T-helper 1 cell (primary cell): ENCODE measurements around the gene RGCC.
A peak's percentile ranks its signal among the peaks of the same experiment; 100 is the strongest.
"Not testable (repeated sequence)": the region's sequence is repeated elsewhere in the genome, so short reads cannot be mapped to it uniquely, and the experiment has no call there.

Source experiments
- DNase-seq, 5 donors: peaks; one replicate each; pipeline ENCODE4 v3.0.0-alpha.2; 2012 to 2020
- total RNA-seq, 4 donors: gene quantifications; one replicate each; lab custom pipeline; 2026; lab: John Stamatoyannopoulos, UW

Gene RGCC, protein sequence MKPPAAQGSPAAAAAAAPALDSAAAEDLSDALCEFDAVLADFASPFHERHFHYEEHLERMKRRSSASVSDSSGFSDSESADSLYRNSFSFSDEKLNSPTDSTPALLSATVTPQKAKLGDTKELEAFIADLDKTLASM
- total RNA-seq, result 333 to 1,269 (median 616) reads per million in 4 donors

DNA sequence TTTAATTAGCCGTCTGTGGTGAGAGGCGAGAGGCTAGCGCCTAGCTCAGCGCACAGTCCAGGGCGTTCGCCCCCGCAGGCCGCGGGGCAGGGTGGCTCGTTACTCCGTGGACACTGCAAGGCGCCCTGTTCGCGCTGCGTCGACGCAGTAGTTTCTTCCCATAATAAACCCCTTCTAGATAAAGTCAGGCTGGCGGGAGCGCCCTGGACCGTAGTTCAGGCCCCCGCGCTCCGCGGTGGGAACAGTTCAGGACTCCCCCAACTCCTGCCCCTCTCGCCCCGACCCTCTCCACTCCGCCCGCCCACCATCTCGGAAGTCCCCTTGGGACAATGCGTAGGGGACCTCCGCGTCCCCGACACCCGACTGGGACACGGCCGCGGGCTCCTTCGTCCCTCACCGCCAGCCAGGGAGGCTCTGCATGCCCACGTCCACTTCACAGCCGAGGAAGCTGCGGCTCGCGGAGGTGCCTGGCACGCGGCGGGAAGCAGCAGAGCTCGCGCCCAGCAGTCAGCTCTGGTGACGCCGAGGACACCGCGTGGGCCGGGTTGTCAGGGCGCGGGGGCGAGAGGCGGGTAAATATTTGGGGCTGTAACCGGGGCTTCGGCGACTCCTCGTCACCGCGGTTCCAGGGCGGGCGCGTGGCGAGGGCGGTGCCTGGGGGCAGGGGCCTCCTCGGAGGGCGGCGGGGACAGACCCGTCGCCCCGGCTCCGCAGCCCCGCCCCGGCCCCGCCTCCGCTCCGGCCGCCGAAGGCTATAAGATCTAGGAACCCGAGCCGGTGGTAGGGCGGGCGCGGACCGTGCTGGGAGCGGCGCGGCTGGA, at the start of gene RGCC:
Gene RGCC, plus strand, starts transcription at position 783 of the 821 bp plus-strand sequence. CDS start 158 bp downstream, outside the sequence.
- peak; percentile 74 to 97 (median 92) for DNase-seq

DNA sequence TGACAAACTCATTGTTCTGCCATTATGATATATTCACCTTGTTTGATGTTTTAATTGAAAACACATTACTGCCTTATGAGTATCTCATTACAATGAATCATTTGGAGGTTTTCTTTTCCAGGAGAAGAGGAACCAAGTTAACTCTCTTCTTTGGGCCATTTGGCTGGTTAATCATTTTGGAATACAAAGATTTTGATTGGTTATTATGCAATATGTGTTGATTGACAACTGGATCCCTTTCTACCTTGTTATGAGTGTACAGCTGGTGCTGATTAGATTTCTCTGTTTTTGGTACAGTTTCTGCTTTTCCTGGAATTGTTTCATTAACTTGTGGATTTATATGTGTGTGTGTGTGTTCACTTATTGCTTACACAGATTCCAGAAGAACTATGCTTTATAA, 49.2 kb upstream of the RGCC start:
- no peak for DNase-seq

DNA sequence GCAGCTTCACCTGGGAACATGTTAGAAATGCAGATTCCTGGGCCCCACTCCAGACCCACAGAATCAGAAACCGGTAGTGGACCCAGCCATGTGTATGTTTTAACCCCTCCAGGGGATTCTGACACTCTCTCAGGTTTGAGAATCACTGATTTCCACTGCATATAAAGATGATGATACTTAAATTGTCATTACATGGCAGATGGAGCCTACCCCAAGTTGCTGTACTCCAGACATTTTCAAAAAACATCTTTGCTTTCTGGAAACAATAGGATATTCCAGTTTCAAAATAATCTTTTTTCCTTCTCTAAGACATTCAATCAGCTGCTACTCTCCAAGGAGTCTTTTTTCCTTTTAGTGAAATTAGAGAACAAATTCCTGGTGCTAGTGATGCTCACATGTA, 48.6 kb upstream of the RGCC start:
- no peak for DNase-seq

DNA sequence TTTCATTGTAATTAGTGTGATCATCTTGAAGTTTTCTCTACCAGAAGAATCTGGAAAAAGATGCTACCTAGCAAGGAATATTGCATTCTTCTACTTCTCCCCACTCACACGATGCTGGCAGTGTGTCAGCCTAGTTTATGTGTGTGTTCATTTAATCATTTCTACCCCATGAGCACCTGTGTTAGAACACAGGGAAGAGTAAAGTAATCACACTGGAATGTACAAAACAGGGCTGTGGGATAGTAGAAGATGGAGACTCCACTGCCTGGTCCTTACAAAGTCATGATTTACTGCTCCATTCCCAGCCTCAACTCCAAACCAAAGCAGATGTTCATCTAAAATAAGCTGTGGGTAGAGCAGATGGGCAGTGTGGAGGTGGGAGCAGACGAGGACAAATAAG, 47.7 kb upstream of the RGCC start:
- no peak for DNase-seq

DNA sequence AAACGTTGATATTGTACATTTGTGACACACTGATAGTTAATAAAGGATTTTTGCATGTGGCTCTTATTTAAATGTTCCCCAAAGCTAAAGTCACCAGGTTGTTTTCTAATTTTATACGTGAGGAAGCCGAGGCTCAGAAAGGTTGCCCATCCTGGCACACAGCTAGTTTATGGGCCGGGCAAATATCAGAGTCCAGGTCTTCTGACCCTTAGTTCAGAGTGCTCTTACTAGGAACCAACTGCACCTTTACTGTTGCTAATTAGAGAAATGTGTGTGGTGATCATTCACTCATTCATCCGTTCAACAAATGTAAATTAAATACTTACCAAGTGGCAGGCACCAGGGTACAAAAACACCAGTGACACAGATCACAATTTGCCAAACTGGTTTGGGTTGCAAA, 46.3 kb upstream of the RGCC start:
- DNase-seq, result no peak

DNA sequence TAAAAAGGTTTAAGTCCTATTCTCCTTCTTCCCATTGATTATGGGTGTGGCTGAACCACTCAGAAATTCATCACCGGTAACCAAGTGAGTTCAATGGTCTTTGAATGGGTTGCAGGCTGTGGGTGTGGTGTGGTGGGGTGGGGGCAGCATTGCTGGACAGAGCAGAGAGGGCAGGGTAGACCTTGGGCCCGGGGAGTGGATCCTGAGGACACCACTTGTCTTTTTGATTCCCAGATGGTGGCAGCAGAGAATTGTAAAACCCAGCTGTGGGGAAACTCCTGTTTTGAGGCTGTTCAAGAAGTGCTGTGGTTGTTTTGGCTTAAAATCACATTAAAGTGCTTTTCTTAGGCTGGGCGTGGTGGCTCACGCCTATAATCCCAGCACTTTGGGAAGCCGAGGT, 45.8 kb upstream of the RGCC start:
- DNase-seq, result peak in 2 of 5 donors; percentile 7 to 27

DNA sequence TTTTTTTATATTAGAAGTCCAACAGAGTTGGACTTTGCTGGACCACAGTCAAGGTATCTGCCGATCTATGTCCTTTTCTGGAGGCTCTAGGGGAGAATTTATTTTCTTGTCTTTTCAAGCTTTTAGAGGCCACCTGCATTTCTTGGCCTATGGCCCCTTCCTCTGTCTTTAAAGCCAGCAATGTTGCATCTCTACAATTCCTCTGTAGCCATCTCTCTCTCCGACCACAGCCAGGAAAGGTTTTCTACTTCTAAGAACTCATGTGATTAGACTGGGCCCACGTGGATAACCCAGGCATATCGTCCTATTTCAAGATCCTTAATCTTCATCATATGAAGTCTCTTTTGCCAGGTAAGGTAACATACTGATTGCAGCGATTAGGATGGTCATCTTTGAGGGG, 43.5 kb upstream of the RGCC start:
- DNase-seq, result no peak

DNA sequence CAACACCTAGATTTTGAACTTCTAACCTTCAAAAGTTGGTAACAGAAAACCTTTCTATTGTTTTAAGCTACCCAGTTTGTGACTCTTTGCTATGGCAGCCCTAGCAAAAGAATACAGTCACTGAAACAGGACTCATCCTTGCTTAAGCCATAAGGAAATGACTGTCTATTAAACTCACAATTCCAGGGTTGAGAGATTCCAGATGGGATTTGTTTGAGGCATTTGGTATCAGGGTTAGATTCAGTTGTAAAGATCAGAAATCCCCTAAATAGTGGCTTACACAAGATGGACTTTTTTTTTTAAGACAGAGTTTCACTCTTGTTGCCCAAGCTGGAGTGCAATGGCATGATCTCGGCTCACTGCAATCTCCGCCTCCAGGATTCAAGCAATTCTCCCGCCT, 41.1 kb upstream of the RGCC start:
- no peak for DNase-seq

DNA sequence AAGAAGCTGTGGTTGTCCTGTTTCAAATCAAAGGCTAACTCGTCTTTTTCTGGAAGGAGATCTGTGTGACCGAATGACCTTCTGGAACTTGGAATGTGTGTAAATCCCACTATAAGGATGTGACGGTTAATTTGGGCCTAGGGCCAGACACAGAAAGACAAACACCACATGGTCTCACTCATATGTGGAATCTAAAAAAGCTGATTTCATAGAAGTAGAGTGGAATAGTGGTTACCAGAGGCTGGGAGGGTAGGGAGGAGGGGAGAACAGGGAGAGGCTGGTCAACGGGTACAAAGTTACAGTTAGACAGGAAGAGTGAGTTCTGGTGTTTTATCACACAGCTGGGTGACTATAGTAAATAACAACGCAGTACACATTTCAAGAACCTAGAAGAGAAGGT, 39.3 kb upstream of the RGCC start:
- DNase-seq, result no peak

DNA sequence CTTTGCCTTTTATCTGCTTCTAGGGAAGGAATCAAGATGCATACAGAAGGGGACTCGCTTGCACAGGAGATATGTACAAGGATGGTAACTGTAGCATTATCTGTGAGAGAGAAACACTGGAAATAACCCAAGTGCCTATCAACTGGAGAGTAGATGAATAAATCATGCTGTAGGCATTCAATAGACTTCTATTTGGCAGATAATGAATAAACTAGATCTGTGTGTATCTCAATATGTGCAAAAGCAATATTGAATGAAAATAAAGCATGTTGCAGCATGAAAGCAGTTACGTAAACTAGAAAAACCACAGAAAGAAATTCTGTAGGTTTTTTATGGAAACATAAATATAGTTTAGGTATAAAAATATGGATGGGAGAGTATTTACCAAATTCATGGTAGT, 38.6 kb upstream of the RGCC start:
- DNase-seq, result no peak

DNA sequence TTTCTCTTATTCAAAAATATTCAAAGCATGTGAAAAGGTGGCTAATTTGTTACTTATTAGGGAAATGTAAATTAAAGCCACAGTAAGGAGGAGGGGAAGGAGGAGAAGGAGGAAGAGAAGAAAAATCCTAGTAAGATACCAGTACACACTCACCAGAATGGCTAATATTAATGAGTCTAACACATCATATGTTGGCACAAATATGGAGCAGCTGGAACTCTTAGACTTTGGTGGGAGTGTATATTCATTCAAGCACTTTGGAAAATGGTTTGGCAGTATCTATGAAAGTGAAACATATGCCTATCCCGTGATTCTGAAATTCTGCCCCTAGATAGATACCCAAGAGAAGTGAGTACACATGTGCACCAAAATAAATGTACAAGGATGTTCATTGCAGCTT, 38.1 kb upstream of the RGCC start:
- DNase-seq, result no peak

DNA sequence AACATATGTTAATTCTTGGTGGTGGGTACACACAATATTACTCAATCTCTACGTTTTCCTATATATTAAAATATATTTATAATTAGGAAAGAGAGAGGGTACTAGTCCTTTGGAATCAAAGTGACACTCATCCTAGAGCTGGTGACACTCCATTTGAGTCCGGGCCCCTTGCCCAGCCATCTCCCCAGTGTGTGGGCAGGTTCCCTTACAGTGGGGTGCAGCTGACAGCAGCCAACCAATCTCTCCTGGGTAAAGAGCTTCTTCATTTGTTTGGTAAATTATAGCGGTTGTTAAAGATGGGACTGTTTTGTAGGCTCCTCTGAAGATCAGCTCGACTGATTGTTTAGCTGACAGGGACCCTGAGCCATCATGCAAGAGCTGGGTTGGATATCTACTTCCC, 37.2 kb upstream of the RGCC start:
- DNase-seq, result no peak

DNA sequence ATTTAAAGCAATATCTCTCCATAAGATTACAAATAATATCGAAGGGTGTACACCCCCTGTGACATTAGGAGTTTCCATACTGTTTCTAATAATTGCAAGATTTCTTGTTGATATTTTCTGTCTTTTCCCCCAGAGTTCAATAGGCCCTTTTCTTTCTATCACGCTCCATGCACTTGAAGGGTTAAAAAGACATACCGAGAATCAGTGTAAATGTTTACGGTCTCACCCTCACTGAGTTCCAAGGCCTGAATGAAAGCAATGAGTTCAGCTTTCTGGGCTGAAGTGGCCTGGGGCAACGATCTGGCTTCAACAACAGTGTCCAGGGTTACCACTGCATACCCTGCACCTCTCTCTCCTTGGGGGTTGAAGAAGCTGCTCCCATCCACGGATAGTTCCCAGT, 36.0 kb upstream of the RGCC start:
- not testable (repeated sequence) for DNase-seq

DNA sequence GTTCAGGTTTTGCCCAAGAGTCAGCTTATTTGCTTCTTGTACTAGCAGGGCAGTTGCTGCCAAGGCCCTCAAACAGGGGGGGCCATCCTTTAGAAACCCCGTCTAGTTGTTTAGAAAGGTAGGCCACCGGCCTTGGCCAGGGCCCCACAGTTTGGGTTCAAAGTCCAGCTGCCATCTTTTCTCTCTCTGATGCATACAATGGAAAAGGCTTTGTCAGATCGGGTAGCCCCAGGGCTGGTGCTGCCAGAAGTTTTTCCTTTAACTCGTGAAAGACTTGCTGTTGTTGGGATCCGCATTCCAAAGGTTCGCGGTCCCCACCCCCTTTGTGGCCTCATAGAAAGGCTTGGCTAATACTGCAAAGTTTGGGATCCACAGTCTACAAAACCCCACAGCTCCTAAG, 35.4 kb upstream of the RGCC start:
- not testable (repeated sequence) for DNase-seq

DNA sequence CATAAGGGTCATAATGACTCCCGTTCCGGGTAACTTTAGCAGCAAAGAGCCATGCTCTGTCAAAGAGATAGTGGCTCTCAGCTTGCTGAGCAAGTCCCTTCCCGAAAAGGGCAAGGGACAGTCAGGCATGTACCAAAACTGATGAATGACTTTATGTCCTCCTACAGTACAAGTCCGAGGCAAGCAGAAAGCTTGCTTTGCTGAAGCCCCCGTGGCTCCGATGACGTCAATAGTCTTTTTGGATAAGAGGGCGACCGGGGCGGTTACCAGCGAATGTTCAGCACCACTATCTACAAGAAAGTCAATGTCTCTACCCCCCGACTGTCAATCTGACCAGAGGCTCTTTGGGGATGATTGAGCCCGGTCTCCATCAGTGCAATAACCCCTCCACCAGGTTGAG, 34.1 kb upstream of the RGCC start:
- not testable (repeated sequence) for DNase-seq

DNA sequence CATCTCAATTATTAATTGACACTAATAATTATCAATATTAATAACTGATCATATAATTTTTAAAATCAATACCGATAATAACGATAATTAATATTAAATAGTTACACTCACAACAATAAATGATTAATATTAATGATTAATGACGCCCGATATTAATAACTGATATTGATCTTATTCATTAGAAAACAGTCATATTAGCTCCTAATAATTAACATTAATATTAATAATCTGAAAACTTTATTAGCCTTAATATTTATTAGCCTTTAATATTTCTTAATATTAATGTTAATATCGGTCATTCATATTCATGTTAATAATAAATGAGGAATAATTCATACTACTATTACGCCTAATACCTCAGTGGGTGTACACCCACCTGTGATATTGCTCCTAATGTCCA, 32.7 kb upstream of the RGCC start:
- not testable (repeated sequence) for DNase-seq

DNA sequence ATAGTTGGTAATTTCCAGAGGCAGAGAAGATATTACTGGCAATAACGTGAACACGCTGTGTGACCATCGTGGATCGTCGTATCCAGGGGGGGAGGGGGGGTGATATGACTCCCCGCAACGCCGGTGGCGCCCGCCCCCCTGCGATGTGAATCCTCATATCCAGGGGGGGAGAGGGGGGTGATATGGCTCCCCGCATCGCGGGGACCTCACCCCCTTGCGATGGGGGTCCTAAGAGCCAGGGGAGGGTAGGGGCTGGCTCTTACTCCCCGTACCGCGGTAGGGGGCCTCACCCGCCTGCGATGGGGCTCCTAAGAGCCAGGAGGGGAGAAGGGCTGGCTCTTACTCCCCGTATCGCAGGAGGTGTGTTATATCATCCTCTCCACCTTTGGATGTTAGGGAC, 31.3 kb upstream of the RGCC start:
- DNase-seq, result peak in 1 of 5 donors; percentile 26

DNA sequence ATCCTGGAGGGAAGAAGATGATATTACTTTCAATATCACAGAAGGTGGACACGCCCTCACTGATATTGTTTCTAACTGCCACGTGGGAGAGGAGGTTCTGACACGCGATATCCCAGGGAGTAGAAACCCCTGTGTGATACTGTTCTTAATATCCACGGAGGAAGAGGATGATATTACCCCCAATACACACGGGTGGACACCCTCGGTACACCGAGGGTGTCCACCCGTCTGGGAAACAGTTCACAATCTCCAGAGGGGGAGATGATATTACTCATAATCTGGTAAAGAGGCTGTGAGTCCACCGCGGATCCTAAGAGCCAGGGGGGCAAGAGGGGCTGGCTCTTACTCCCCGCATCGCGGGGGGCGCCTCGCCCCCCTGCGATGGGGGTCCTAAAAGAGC, 29.7 kb upstream of the RGCC start:
- no peak for DNase-seq

DNA sequence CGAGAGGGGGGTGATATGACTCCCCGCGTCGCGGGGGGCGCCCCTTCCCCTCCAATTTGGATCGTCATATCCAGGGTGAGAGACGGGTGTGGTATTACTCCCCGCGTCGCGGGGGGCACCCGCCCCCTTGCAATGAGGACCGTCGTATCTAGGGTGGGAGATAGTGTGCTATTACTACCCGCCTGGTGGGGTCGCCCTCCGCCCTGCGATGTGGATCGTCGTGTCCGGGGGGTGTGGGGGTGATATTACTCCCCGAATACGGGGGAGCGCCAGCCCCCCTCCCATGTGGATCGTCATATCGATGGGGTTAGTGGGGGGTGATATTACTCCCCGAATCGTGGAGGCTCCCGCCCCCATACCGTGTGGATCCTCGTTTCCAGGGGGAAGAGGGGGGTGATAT, 29.2 kb upstream of the RGCC start:
- DNase-seq, result peak in 4 of 5 donors; percentile 16 to 36 (median 21)

DNA sequence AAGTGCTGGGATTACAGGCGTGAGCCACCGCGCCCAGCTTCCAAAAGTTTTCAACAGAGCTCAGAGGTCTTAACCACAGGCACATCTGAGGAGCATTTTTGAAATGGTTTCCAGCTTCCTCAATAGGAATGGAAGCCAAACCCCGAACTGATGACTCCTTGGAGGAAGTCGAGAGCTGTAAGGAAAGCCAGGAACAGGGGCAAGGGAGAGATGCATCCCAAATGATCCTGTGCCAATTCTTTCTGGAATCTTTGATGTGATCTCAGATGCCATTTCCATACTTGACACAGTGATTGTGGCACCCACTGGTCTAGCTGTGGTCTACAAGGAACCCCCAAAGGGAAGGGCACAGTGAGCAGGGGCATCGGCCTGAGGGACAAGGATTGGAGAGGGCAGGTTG, 23.3 kb upstream of the RGCC start:
- DNase-seq, result not testable (repeated sequence)

DNA sequence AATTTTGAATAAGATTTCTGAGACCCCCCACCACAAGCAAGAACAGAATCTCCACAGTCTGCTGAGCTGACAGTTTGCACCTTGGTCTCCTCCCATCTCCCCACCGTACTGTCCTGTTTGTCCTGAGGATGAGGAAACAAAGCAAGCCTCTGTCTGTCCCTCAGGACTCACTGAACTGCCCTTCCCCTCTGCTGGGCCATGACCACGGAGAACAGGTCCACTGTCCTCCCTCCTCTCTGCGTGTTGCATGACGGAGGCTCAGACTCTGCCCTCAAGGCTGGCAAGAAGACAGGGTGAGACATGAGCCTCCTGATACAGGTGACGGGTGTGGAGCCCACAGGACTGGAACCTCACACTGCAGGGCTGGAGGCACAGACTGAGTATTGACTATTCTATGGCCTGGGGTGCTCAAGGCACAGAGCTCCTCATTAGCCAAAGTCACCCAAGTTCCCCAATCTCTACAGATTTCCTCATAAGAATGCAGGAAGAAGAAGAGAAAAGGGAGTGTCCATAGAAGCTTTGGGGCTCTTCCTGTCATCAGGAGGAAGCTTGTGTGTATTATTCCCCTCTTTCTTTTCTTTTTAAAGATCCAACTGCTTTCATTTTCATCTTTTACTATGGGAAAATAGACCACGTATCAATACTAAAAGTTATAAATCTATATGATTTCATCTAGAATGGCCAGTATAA, 22.4 kb upstream of the RGCC start:
- no peak for DNase-seq

DNA sequence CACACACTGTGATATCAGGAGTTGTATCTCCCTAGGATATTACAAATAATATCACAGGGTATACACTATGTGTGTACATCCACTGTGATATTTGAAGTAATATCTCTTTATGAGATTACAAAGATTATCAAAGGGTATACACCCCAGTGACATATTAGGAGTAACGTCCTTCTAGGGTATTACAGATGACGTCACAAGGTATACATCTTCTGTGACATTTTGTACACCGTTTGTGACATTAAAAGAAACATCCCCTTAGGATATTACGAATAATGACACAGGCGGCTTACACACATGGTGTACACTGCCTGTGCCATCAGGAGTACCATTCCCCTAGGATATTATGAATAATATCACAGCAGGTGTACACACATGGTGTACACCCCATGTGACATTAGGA, 13.4 kb upstream of the RGCC start:
- DNase-seq, result no peak

DNA sequence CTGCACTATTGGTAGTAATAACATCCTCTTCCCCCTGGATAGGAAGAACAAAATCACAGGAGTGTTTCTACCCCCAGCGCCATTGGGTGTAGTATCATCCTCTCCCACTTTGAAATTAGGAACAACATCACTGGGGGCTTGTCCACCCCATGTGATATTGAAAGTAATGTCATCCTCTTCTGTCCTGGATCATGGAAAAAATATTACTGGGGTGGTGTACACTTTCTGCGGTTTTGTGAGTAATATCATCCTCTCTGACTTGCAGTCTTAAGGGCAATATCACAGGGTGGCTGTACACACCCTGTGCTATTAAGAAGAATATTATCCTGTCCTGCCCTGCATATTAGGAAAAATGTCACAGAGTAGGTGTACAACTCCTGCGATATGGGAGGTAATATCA, 4.9 kb upstream of the RGCC start:
- DNase-seq, result peak in 1 of 5 donors; percentile 31

DNA sequence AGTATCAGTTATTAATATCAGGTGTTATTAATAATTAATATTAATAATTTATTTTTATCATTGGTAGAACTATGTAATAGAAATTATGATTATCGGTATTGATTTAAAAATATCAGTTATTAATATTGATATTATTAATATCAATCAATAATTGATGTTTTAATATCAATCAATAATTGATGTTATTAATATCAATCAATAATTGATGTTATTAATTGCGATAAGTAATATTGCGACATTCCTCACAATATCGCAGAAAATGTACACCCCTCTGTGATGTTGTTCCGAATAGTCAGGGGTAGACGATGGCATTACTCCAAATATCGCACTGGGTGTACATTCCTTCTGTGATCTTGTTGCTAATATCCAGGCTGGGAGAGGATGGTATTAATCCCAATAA, 3.7 kb upstream of the RGCC start:
- DNase-seq, result no peak
